ES-I3 (cell line): Measurements from ENCODE around the gene FGD5.

Source experiments
- H3K36me3 ChIP-seq: 2 replicates; pipeline ENCODE4 v1.6.1; 2013; ENCODE audit warnings: mild to moderate bottlenecking, low read length, control low read depth, moderate library complexity; ENCODE audit not compliant: insufficient read depth
- H3K4me1 ChIP-seq: 2 replicates; pipeline ENCODE4 v1.6.1; 2013; ENCODE audit warnings: mild to moderate bottlenecking, control low read depth, low read length; ENCODE audit not compliant: insufficient read depth
- H3K9ac ChIP-seq: 2 replicates; pipeline ENCODE4 v1.6.1; 2013; ENCODE audit warnings: low read depth, mild to moderate bottlenecking, low read length, moderate library complexity
- H3K9me3 ChIP-seq: 2 replicates; pipeline ENCODE4 v1.6.1; 2013; ENCODE audit warnings: mild to moderate bottlenecking, low read length, moderate library complexity; ENCODE audit not compliant: control insufficient read depth, insufficient read depth

FGD5 gene

DNA sequence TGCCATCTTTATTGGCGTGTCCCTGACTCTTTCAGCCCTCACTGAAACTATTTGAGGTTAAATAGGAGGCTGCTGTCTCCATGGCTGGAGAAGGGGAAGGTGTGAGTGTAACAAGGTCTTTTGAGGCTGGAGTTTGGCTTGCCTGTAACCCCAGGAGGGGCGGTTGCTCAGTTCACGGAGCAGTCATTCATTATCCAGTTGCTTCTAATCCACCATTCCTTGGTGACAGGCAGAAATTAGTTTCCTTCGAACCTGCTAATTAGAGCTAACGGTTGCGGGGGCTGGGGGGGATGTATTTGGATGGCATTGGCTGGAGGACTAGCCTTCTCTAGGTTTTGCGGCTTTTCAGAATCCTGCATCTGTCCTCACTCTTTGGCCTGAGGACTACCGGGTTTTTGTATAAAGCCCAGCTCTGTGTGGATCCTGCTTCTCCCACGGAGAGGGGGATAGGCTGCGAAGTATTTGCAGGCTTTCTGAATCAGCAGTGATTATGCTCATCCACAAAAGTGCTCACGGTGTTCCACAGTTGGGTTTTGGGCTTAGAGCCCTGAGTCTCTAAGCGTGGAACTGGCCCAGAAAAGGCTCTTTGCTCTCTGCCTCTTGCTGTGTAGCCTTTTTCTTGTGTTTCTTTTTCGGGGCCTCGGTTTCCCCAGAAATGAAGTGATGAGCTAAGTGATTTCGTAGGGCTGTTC lies 18.6 kb downstream of the FGD5 start:
- H3K36me3 ChIP-seq, result no peaks in the 10 kb centered on the region; the same call in 1 of the 2 replicates

GRCh38 chr3:14837878-14838258 lies 19.1 kb downstream of the FGD5 start:
- H3K9me3 ChIP-seq, result no peaks in the 10 kb centered on the region
- peaks cover 28% of the 10 kb centered on the region for H3K4me1 ChIP-seq
- H3K36me3 ChIP-seq, result no peaks in the 10 kb centered on the region; the same call in 1 of the 2 replicates
- no peak overlapping the region for H3K9ac ChIP-seq

More for the DNA sequence above, 18.6 kb downstream of the FGD5 start:
- no peak overlapping the region for H3K9ac ChIP-seq
- peaks cover 28% of the 10 kb centered on the region for H3K4me1 ChIP-seq
- H3K9me3 ChIP-seq, result no peaks in the 10 kb centered on the region

DNA sequence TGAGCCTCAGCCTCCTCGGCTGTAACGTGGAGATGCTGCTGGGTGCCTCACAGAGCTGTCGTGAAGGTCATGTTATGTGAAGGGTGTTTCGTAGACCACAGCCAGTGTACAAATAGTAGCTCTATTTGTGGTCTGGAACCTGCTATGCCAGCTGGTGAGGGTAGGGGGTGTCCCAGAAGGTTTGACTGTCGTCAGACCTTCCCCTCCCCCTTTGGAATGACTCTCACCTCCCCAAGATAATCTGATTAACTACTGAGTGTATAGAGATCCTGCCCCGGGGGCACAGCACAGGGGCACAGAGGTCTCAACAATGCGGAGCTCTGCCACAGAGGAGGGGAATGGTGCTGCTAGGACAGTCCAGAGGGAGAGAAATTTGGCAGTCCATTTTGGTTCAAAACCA lies 20.5 kb downstream of the FGD5 start:
- H3K36me3 ChIP-seq, result no peaks in the 10 kb centered on the region; the same call in 1 of the 2 replicates
- H3K4me1 ChIP-seq, result peaks cover 28% of the 10 kb centered on the region
- H3K9ac ChIP-seq, result no peak overlapping the region
- no peaks in the 10 kb centered on the region for H3K9me3 ChIP-seq

DNA sequence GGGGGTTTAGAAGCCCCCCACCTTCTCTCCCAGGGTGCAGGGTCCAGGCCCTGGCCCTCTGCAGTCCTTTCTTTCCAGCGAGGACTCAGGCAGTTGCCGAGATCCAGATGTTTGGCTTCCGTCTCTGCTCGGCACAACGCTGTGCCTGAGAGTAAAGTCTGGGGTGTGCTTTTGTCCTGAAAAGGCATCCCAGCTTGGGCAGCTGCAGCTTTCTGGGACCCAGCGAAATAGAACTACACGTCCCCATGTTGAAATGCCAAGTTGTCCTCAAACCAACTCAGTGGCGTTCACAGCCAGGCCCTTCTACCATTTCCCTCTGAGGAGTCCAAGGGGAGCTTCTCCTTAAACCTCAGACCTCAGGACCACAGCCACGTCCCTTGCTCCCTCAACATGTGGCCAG lies 23.1 kb downstream of the FGD5 start:
- H3K36me3 ChIP-seq, result no peaks in the 10 kb centered on the region; the same call in 1 of the 2 replicates
- no peaks in the 10 kb centered on the region for H3K9me3 ChIP-seq
- no peak overlapping the region for H3K9ac ChIP-seq
- peaks cover 30% of the 10 kb centered on the region for H3K4me1 ChIP-seq

- no peak overlapping the region for H3K9ac ChIP-seq
- peaks cover 29% of the 10 kb centered on the region for H3K4me1 ChIP-seq
- H3K36me3 ChIP-seq, result no peaks in the 10 kb centered on the region; the same call in 1 of the 2 replicates
- no peaks in the 10 kb centered on the region for H3K9me3 ChIP-seq
Observed at GRCh38 chr3:14842277-14842676, 23.5 kb downstream of the FGD5 start.

- H3K9ac ChIP-seq, result no peak overlapping the region
- peaks cover 34% of the 10 kb centered on the region for H3K4me1 ChIP-seq
- no peaks in the 10 kb centered on the region; the same call in 1 of the 2 replicates for H3K36me3 ChIP-seq
- no peaks in the 10 kb centered on the region for H3K9me3 ChIP-seq
Observed at GRCh38 chr3:14843321-14843720, 24.6 kb downstream of the FGD5 start.

- Histone ChIP-seq H3K9ac (no peak overlapping the region), H3K9me3 (no peaks in the 10 kb centered on the region), H3K4me1 (peaks cover 33% of the 10 kb centered on the region), H3K36me3 (no peaks in the 10 kb centered on the region)
Observed at GRCh38 chr3:14844386-14845170, 25.8 kb downstream of the FGD5 start.

DNA sequence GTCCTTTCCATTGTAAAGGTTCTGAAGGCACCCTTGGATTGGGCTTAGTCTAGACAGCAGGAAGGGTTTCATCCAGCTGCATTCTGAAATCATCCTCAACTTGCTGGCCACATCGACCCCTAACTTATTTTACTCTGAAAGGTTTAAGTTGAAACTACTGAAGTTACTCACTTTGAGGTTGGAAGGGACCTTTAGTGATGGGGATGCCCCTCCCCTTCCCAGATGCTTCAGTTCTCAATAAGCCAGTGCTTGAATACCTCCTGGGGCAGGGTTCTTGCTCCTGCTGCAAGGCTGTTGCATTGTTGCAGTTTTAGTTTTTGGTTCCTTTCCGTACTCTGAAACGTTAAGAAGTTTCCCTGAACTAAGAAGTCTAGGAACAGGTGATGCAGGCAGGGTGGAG lies 26.4 kb downstream of the FGD5 start:
- H3K4me1 ChIP-seq, result peaks cover 39% of the 10 kb centered on the region
- H3K9ac ChIP-seq, result no peak overlapping the region

DNA sequence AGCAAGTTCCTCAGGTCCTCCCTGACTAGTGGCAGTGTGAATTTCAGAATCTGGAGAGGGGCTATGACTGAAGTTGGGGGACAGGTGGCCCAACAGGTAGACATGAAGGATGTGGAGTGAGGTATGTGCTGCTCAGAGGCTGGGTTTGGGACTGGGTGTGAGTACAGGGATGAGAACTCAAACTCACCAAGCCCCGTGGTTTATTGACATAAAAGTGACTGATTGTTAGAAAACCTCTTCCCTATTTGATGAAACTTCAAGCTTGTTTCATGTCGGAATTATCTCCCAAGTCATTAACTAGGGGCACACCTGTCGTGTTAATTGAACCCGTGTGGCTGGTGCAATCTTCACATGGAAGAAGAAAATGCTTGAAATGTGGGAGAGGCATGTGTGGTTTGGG lies 27.1 kb downstream of the FGD5 start:
- H3K36me3 ChIP-seq, result no peaks in the 10 kb centered on the region
- H3K4me1 ChIP-seq, result peaks cover 42% of the 10 kb centered on the region
- no peak overlapping the region for H3K9ac ChIP-seq
- H3K9me3 ChIP-seq, result no peaks in the 10 kb centered on the region

More for the DNA sequence above, 26.4 kb downstream of the FGD5 start:
- H3K9me3 ChIP-seq, result no peaks in the 10 kb centered on the region
- H3K36me3 ChIP-seq, result no peaks in the 10 kb centered on the region

DNA sequence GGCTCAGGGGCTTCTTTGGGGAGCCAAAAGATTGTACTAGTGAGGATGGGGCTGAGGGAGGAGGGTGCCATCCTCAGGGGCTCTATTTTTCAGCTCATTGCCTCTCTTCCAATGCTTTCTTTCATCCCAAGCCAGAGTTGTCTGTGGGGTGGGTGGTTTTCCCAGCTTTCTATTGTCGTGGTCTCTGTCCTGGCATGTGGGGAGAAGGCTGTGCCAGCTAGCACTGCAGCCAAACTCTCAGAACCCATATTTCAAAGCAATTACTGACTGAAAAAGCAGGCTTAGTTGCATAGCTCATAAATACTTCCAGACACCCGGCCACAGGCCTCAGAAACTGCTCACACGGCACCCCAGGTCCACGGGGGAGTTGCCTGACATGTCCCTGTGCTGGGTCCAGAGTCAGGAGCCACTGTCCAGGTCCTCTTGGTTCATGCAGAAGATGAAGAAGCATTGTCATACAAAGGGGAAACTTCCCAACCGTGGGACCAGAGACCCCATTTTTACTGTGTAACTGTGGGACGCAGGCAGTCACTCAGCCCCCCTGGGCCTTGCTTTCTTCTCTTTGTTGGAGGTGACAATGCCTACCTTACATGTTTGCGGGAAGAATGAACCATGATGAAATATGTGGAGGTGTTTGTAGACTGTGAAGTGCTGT lies 27.6 kb downstream of the FGD5 start:
- peaks cover 42% of the 10 kb centered on the region for H3K4me1 ChIP-seq
- no peaks in the 10 kb centered on the region for H3K9me3 ChIP-seq
- H3K36me3 ChIP-seq, result no peaks in the 10 kb centered on the region
- H3K9ac ChIP-seq, result no peak overlapping the region

GRCh38 chr3:14847613-14848541 lies 29.1 kb downstream of the FGD5 start:
- Histone ChIP-seq H3K9me3 (no peaks in the 10 kb centered on the region), H3K9ac (peak overlapping the region; percentile 21; the same call in 1 of the 2 replicates), H3K36me3 (no peaks in the 10 kb centered on the region), H3K4me1 (peaks cover 46% of the 10 kb centered on the region)

GRCh38 chr3:14848906-14849305 lies 30.1 kb downstream of the FGD5 start:
- no peaks in the 10 kb centered on the region for H3K9me3 ChIP-seq
- H3K36me3 ChIP-seq, result no peaks in the 10 kb centered on the region
- peaks cover 49% of the 10 kb centered on the region for H3K4me1 ChIP-seq
- no peak overlapping the region for H3K9ac ChIP-seq

DNA sequence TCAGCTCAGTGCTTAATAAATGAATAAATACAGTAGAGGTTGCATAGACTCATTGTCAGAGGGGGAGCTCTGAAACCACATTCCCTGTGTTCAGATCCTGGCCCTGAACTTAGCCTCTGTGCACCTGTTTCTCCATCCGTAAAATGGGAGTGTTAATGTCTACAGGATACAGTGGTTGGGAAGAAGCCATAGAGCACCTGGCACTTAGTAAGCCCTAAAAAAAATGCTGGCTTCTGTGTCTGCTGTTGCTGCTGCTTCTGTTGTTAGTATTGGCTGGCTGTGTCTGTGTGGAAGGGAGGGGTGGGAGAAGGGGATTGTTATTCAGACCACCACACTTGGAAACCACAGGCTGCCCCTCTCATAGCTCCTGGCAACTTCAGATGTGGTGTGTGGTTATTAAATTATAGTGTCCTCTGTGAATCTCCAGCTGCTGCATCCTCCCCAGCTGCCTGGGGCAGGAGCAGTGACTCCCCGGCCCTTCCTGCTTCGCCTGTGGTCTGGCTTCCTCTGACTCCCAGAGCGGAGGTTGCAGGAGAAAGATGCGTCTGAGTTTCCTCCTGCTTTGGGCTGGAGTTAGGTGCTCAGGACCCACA lies 31.0 kb downstream of the FGD5 start:
- no peaks in the 10 kb centered on the region for H3K9me3 ChIP-seq
- H3K9ac ChIP-seq, result no peak overlapping the region
- H3K36me3 ChIP-seq, result no peaks in the 10 kb centered on the region
- H3K4me1 ChIP-seq, result peaks cover 49% of the 10 kb centered on the region
